CD8-positive, alpha-beta memory T cell (primary cell): ENCODE results near the gene CFHR2. TPM values are rescaled to one million over a fixed set of nuclear protein-coding genes. Genes with fewer than 3 reads are reported as not detected.

Experiments used
- CTCF ChIA-PET: fragments of 350-600 bp; sonication (Branson Sonifier 250); formaldehyde crosslinking; loops from one replicate; lab custom pipeline; 2021; ENCODE audit warnings: antibody characterized with exemption; lab: Charles Lee
- POLR2A ChIA-PET: fragments of 350-600 bp; sonication (Branson Sonifier 250); formaldehyde crosslinking; loops from one replicate; lab custom pipeline; 2021; ENCODE audit warnings: antibody characterized with exemption; lab: Charles Lee
- DNase-seq, 5 donors: peaks; one replicate each; pipeline versions ENCODE4 v3.0.0 to v3.0.0-alpha.2; 2020 to 2022; ENCODE audit warnings: mixed read lengths in 1 of 5
- H3K27ac ChIP-seq: one replicate; pipeline ENCODE4 v1.7.0; 2013; ENCODE audit warnings: low read depth, mild to moderate bottlenecking, low read length, moderate library complexity
- H3K27me3 ChIP-seq: 2 replicates; pipeline ENCODE4 v1.7.0; 2013; ENCODE audit warnings: low read length, mild to moderate bottlenecking; ENCODE audit not compliant: insufficient read depth, poor library complexity, severe bottlenecking
- H3K36me3 ChIP-seq: 2 replicates; pipeline ENCODE4 v1.7.0; 2013; ENCODE audit warnings: mild to moderate bottlenecking, low read length, moderate library complexity; ENCODE audit not compliant: insufficient read depth
- H3K4me1 ChIP-seq: 2 replicates; pipeline ENCODE4 v1.7.0; 2013; ENCODE audit warnings: mild to moderate bottlenecking, low read length, moderate library complexity; ENCODE audit not compliant: insufficient read depth
- H3K4me3 ChIP-seq: 2 replicates; pipeline ENCODE4 v1.7.0; 2013; ENCODE audit warnings: mild to moderate bottlenecking, low read length
- H3K9me3 ChIP-seq: 2 replicates; pipeline ENCODE4 v1.7.0; 2013; ENCODE audit warnings: mild to moderate bottlenecking, low read length
- H3K27ac Mint-ChIP-seq, 8 donors: one replicate each; pipeline ENCODE4 v1.8.0; 2020 to 2021; ENCODE audit warnings: mixed read lengths in 8 of 8, mild to moderate bottlenecking in 6 of 8, inconsistent platforms in 3 of 8, moderate library complexity in 3 of 8
- H3K27me3 Mint-ChIP-seq, 2 donors: one replicate each; pipeline ENCODE4 v1.8.0; 2020 to 2021; ENCODE audit warnings: mixed read lengths in 2 of 2, mild to moderate bottlenecking in 1 of 2, moderate library complexity in 1 of 2
- H3K36me3 Mint-ChIP-seq, 3 donors: one replicate each; pipeline ENCODE4 v1.8.0; 2020 to 2021; ENCODE audit warnings: mixed read lengths in 3 of 3, inconsistent platforms in 1 of 3, mild to moderate bottlenecking in 1 of 3
- H3K4me1 Mint-ChIP-seq, 3 donors: one replicate each; pipeline ENCODE4 v1.8.0; 2020 to 2021; ENCODE audit warnings: mixed read lengths in 3 of 3, inconsistent platforms in 1 of 3, mild to moderate bottlenecking in 1 of 3
- H3K4me3 Mint-ChIP-seq, 7 donors: one replicate each; pipeline ENCODE4 v1.8.0; 2020 to 2021; ENCODE audit warnings: mixed read lengths in 7 of 7, mild to moderate bottlenecking in 6 of 7, moderate library complexity in 4 of 7, inconsistent platforms in 2 of 7
- H3K9me3 Mint-ChIP-seq, 5 donors: one replicate each; pipeline ENCODE4 v1.8.0; 2020 to 2022; ENCODE audit warnings: mixed read lengths in 5 of 5, mild to moderate bottlenecking in 3 of 5, moderate library complexity in 2 of 5, inconsistent platforms in 1 of 5
- polyA plus RNA-seq: library from polyadenylated mRNA; unstranded; fragments of 300-500 nt; fragmentation: Illumina TruSeq; gene quantifications from one replicate; pipeline ENCODE4 v1.2.3, GENCODE V29; 2021
- total RNA-seq, 2 experiments: library from RNA; stranded (reverse); gene quantifications; one replicate each; pipeline ENCODE4 v1.2.3, GENCODE V29; 2021

Gene CFHR2
- total and polyA plus RNA-seq, 3 experiments from 2014 or later = not detected

GRCh38 chr1:197008861-197009260 lies 65.3 kb downstream of the CFHR2 start:
- no peaks in the 10 kb centered on the region for H3K4me1 ChIP-seq
- no peaks in the 10 kb centered on the region for H3K27me3 ChIP-seq
- Mint-ChIP-seq H3K9me3 (peaks cover 3 to 12% (median 7%) of the 10 kb centered on the region in 5 donors), H3K4me3 (no peak overlapping the region), H3K27me3 (peaks cover 3 to 6% of the 10 kb centered on the region in 2 donors), H3K27ac (no peak overlapping the region), H3K36me3 (no peaks in the 10 kb centered on the region), H3K4me1 (no peaks in the 10 kb centered on the region)
- ChIA-PET CTCF (no interaction called here), POLR2A (no interaction called here)
- H3K27ac ChIP-seq = no peak overlapping the region
- H3K36me3 ChIP-seq = no peaks in the 10 kb centered on the region
- H3K9me3 ChIP-seq = no peaks in the 10 kb centered on the region
- DNase-seq = no peak
- H3K4me3 ChIP-seq = no peak overlapping the region

Other genes with a start within 250 kb of the CFHR2 start
- not detected for gene CFHR3, start 168.9 kb upstream of the CFHR2 start, total RNA-seq
- gene CFHR3, start 168.9 kb upstream of the CFHR2 start, polyA plus RNA-seq = not detected
- gene CFHR1, start 124.0 kb upstream of the CFHR2 start, total RNA-seq = not detected
- gene CFHR1, start 124.0 kb upstream of the CFHR2 start, polyA plus RNA-seq = not detected
- gene CFHR4, start 55.7 kb upstream of the CFHR2 start, total RNA-seq = not detected
- not detected for gene CFHR4, start 55.7 kb upstream of the CFHR2 start, polyA plus RNA-seq
- not detected for gene CFHR5, start 33.8 kb downstream of the CFHR2 start, total RNA-seq
- not detected for gene CFHR5, start 33.8 kb downstream of the CFHR2 start, polyA plus RNA-seq
- gene F13B, start 123.5 kb downstream of the CFHR2 start, total RNA-seq = not detected
- not detected for gene F13B, start 123.5 kb downstream of the CFHR2 start, polyA plus RNA-seq
- 10 to 100 TPM; 18.3 to 19.2 TPM for gene ASPM, start 202.9 kb downstream of the CFHR2 start, total RNA-seq
- gene ASPM, start 202.9 kb downstream of the CFHR2 start, polyA plus RNA-seq = 0.15 TPM